Activated CD4-positive, alpha-beta T cell treated with anti-CD3 and anti-CD28 coated beads for 36 hours (primary cell): Measurements from ENCODE around the gene KIF26B. TPM values are rescaled to one million over a fixed set of nuclear protein-coding genes. Genes with fewer than 3 reads are reported as not detected.
A peak's percentile ranks its signal among the peaks of the same experiment; 100 is the strongest.
"Not testable (repeated sequence)": the region's sequence is repeated elsewhere in the genome, so short reads cannot be mapped to it uniquely, and the experiment has no call there.

ENCODE experiments used
- ATAC-seq: fragments of 200-7000 bp; cut with Tn5 transposase; one replicate; pipeline ENCODE4 v1.10.0; 2021; ENCODE audit warnings: mild to moderate bottlenecking, moderate library complexity
- CTCF ChIA-PET: fragments of 350-600 bp; sonication (Branson Sonifier 250); formaldehyde crosslinking; loops from one replicate; lab custom pipeline; 2021; ENCODE audit warnings: antibody characterized with exemption; lab: Charles Lee
- POLR2A ChIA-PET: fragments of 350-600 bp; sonication (Branson Sonifier 250); formaldehyde crosslinking; loops from one replicate; lab custom pipeline; 2021; ENCODE audit warnings: antibody characterized with exemption, inconsistent platforms; lab: Charles Lee
- DNase-seq: peaks from one replicate; pipeline ENCODE4 v3.0.0-alpha.2; 2020
- H3K27ac Mint-ChIP-seq: one replicate; pipeline ENCODE4 v1.8.0; 2021; ENCODE audit warnings: mixed read lengths
- H3K27me3 Mint-ChIP-seq: one replicate; pipeline ENCODE4 v1.8.0; 2021; ENCODE audit warnings: mixed read lengths
- H3K36me3 Mint-ChIP-seq: one replicate; pipeline ENCODE4 v1.8.0; 2021; ENCODE audit warnings: low read depth, mixed read lengths
- H3K4me1 Mint-ChIP-seq: one replicate; pipeline ENCODE4 v1.8.0; 2021; ENCODE audit warnings: mixed read lengths
- H3K4me3 Mint-ChIP-seq: one replicate; pipeline ENCODE4 v1.8.0; 2021; ENCODE audit warnings: mild to moderate bottlenecking, moderate library complexity, mixed read lengths
- H3K9me3 Mint-ChIP-seq: one replicate; pipeline ENCODE4 v1.8.0; 2021; ENCODE audit warnings: low read depth, mixed read lengths
- intact Hi-C, 2 experiments: fragments of 100-400 bp; cut with DNase I in 1 of 2; cut with micrococcal nuclease in 1 of 2; formaldehyde crosslinking; loops; one replicate each; pipeline versions ENCODE4 v1.14.2 to v1.15.1; 2022 to 2024; cut with DNase I, micrococcal nuclease
- total RNA-seq, 2 experiments: library from RNA; stranded (reverse); gene quantifications; one replicate each; pipeline ENCODE4 v1.2.3, GENCODE V29; 2021

The KIF26B gene
- total RNA-seq, 2 experiments from 2014 or later: 0.16 to 0.23 TPM

DNA sequence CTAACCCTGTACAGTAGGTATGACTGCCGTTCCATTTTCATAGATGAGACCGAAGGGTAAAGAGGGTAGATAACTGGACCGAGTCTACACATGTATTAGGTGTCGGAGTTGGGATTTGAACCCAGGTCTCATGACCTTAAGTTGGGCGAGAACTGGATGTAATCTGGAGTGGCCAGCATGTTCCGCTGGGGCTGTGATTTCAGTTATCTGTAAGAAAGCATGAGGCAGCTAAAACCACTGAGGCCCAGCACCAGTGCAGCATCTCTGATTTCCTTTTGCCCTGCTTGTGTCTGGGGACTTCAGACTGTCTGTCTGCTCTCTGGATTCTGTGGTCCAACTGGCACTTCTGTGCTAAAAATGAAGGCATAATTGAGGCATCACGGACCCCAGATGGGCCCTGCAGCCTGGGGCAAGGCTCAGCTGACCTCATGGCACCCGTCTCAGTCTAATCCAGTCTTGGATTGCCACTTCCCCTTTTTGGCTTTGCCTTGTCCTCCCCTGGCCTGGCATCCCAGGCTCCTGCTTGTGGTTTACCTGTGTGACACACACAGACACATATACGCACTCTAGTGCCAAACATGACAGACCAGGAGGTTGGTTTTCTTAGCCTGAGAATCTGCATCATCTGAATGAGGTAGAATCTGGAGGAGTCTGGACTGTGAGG lies 180.2 kb downstream of the KIF26B start:
- peaks cover 15% of the 10 kb centered on the region for H3K27me3 Mint-ChIP-seq
- ChIA-PET CTCF (no interaction called here), POLR2A (no interaction called here)
- H3K4me3 Mint-ChIP-seq: no peak overlapping the region
- H3K36me3 Mint-ChIP-seq: no peaks in the 10 kb centered on the region
- H3K9me3 Mint-ChIP-seq: peaks cover 2% of the 10 kb centered on the region
- DNase-seq: no peak
- H3K4me1 Mint-ChIP-seq: peaks cover 27% of the 10 kb centered on the region
- intact Hi-C loops: loop anchor here in 1 of 2 experiments (10.0 kb wide), 1 partner anchor 180 kb away; the partner anchor contains the start of gene KIF26B
- no peak for ATAC-seq
- no peak overlapping the region for H3K27ac Mint-ChIP-seq

- H3K4me1 Mint-ChIP-seq: peaks cover 27% of the 10 kb centered on the region
- CTCF ChIA-PET, H3K36me3 Mint-ChIP-seq, POLR2A ChIA-PET, DNase-seq, H3K27ac Mint-ChIP-seq, ATAC-seq, H3K9me3 Mint-ChIP-seq, H3K4me3 Mint-ChIP-seq: not testable (repeated sequence)
- intact Hi-C loops: loop anchor here in 1 of 2 experiments (10.0 kb wide), 1 partner anchor 181 kb away; the partner anchor contains the start of gene KIF26B
- H3K27me3 Mint-ChIP-seq: peaks cover 15% of the 10 kb centered on the region
Measured at GRCh38 chr1:245335684-245336083, 180.9 kb downstream of the KIF26B start.

GRCh38 chr1:245336149-245336983 lies 181.6 kb downstream of the KIF26B start:
- POLR2A ChIA-PET: no interaction called here
- Mint-ChIP-seq H3K27me3 (peaks cover 15% of the 10 kb centered on the region), H3K4me1 (peaks cover 27% of the 10 kb centered on the region), H3K4me3 (no peak overlapping the region), H3K9me3 (peaks cover 2% of the 10 kb centered on the region), H3K27ac (no peak overlapping the region), H3K36me3 (no peaks in the 10 kb centered on the region)
- CTCF ChIA-PET: no interaction called here
- ATAC-seq (no peak), DNase-seq (peak; percentile 22)
- intact Hi-C loops: loop anchor here in 1 of 2 experiments (10.0 kb wide), 1 partner anchor 182 kb away; the partner anchor contains the start of gene KIF26B

DNA sequence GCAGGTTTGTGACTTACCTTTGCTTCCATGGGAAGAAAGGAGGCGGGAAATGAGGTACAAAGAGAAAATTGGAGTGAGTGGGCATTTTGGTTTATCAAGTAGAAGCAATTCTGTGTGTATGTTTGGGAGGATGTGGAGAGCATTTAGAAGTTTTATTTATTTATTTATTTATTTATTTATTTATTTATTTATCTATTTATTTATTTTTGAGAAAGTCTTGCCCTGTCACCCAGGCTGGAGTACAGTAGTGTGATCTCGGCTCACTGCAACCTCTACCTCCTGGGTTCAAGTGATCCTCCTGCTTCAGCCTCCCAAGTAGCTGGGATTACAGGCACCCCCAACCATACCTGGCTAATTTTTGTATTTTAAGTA lies 182.2 kb downstream of the KIF26B start:
- H3K4me1 Mint-ChIP-seq: peaks cover 25% of the 10 kb centered on the region
- H3K27me3 Mint-ChIP-seq: peaks cover 15% of the 10 kb centered on the region
- H3K4me3 Mint-ChIP-seq, H3K27ac Mint-ChIP-seq, POLR2A ChIA-PET, DNase-seq, CTCF ChIA-PET, ATAC-seq, H3K36me3 Mint-ChIP-seq, H3K9me3 Mint-ChIP-seq: not testable (repeated sequence)
- intact Hi-C loops: loop anchor here in 1 of 2 experiments (10.0 kb wide), 1 partner anchor 182 kb away; the partner anchor contains the start of gene KIF26B

DNA sequence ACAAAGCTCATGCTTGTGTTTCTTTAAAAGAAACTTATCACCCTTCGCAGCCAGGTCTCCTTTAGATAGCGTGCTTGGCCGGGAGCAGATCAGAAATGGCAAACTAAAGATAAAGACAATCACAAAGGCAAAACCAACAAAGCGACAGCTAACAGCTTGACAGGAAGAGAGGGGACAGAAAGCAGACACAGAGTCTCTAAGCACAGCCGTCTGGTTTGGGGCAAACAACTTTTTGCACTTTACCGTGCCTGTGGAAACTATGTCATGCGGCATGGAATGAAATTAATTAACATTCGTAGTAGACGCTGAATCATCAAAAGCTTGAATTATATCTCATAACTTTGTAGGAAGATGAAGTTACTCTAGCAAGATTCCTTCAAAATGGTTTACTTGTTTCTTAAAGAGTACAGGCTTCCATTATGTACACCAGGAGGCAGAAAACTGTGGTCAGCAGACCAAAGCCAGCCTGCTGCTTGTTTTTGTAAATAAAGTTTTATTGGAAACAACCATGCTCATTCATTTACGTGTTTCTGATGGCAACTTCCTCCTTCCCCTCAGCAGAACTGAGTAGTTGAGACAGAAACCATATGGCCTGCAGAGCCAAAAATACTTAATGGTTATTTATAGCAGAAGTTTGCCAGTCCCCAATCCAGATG lies 183.2 kb downstream of the KIF26B start:
- intact Hi-C loops: loop anchor here in 1 of 2 experiments (10.0 kb wide), 1 partner anchor 183 kb away; the partner anchor contains the start of gene KIF26B
- ChIA-PET CTCF (interaction anchor here (0.9 kb wide), 1 partner anchor 10 kb away, joined by 3 read pairs; no protein-coding TSS in a partner anchor), POLR2A (no interaction called here)
- Mint-ChIP-seq H3K4me3 (no peak overlapping the region), H3K27ac (no peak overlapping the region), H3K9me3 (peaks cover 2% of the 10 kb centered on the region), H3K4me1 (peaks cover 16% of the 10 kb centered on the region), H3K36me3 (no peaks in the 10 kb centered on the region), H3K27me3 (peaks cover 15% of the 10 kb centered on the region)
- ATAC-seq (peak; percentile 60), DNase-seq (no peak)

DNA sequence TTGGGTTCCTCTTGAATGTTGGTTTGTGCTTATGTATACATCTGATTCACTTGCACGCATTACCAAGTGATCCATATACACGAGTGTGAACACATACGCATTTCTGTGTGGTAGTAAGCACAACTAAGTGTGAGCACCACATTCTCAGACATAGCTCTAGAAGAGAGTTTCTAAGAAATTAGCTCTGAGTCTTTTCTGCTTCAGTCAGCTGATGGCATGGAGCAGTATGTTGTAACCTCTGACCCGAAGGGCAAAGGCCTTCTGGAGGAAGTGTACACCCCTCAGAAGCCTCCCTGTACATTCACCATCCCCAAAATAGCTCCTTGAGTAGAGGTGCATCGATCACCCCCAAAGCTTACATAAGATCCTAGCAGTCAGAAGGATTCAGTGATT lies 183.7 kb downstream of the KIF26B start:
- ATAC-seq (no peak), DNase-seq (no peak)
- Mint-ChIP-seq H3K9me3 (no peaks in the 10 kb centered on the region), H3K27me3 (peaks cover 15% of the 10 kb centered on the region), H3K4me1 (peaks cover 13% of the 10 kb centered on the region), H3K4me3 (no peak overlapping the region), H3K36me3 (no peaks in the 10 kb centered on the region), H3K27ac (no peak overlapping the region)
- intact Hi-C loops: loop anchor here in 1 of 2 experiments (10.0 kb wide), 1 partner anchor 184 kb away; the partner anchor contains the start of gene KIF26B
- ChIA-PET POLR2A (no interaction called here), CTCF (interaction anchor here (0.9 kb wide), 1 partner anchor 9 kb away, joined by 3 read pairs; no protein-coding TSS in a partner anchor)

DNA sequence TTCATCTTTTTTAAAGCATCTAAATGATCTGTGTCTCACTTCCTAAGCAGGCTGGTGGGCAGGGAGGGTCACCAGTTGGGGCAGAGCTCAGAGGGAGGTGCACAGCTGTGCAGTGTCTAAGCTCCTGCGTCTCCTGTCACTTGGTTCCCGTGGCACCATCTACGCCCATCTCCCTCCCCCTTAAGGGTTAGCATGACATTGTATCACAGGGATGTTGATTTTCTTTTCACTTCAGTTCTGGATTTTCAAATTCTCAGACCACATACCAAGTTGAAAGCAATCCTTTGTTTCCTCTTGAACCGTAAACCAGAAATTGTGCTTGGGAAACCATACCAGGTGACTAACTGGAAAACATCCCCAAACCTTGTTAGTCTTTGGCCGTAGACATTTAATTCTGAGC lies 187.0 kb downstream of the KIF26B start:
- intact Hi-C loops: no loop called here
- CTCF ChIA-PET: no interaction called here
- DNase-seq: no peak
- H3K27me3 Mint-ChIP-seq: peaks cover 7% of the 10 kb centered on the region
- H3K9me3 Mint-ChIP-seq: no peaks in the 10 kb centered on the region
- peaks cover 7% of the 10 kb centered on the region for H3K4me1 Mint-ChIP-seq
- POLR2A ChIA-PET: no interaction called here
- ATAC-seq: no peak
- H3K4me3 Mint-ChIP-seq: no peak overlapping the region
- H3K27ac Mint-ChIP-seq: no peak overlapping the region
- no peaks in the 10 kb centered on the region for H3K36me3 Mint-ChIP-seq

- no peak overlapping the region for H3K4me3 Mint-ChIP-seq
- ATAC-seq (no peak), DNase-seq (no peak)
- H3K9me3 Mint-ChIP-seq: no peaks in the 10 kb centered on the region
- POLR2A ChIA-PET: no interaction called here
- no peaks in the 10 kb centered on the region for H3K36me3 Mint-ChIP-seq
- no peaks in the 10 kb centered on the region for H3K4me1 Mint-ChIP-seq
- H3K27ac Mint-ChIP-seq: no peak overlapping the region
- CTCF ChIA-PET: no interaction called here
- intact Hi-C loops: no loop called here
- H3K27me3 Mint-ChIP-seq: peaks cover 11% of the 10 kb centered on the region
Measured at GRCh38 chr1:245345191-245345884, 190.6 kb downstream of the KIF26B start.

DNA sequence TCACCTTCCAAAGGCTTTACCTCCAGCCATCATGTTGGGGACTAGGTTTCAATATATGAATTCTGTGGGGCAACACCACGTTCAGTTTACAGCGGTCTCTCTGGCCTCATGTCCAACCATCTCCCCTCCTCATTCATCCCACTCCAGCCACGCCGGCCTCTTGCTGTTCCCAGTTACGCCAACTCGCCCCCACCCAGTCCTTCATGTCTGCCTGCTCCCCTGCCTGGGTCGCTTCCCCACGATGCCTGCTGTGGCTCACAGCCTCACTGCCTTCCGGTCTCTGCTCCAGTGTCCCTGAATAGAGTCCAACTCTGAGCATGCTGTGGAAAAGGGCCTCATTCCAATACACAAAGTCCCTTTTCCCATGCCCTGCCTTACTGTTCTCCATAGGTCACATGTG lies 193.8 kb downstream of the KIF26B start:
- no peaks in the 10 kb centered on the region for H3K4me1 Mint-ChIP-seq
- DNase-seq (no peak), ATAC-seq (no peak)
- H3K9me3 Mint-ChIP-seq: no peaks in the 10 kb centered on the region
- peaks cover 16% of the 10 kb centered on the region for H3K27me3 Mint-ChIP-seq
- H3K27ac Mint-ChIP-seq: no peak overlapping the region
- intact Hi-C loops: no loop called here
- ChIA-PET CTCF (interaction anchor here (1.1 kb wide), 1 partner anchor 10 kb away, joined by 3 read pairs; no protein-coding TSS in a partner anchor), POLR2A (no interaction called here)
- H3K36me3 Mint-ChIP-seq: no peaks in the 10 kb centered on the region
- H3K4me3 Mint-ChIP-seq: no peak overlapping the region

- intact Hi-C loops: no loop called here
- Mint-ChIP-seq H3K27ac (no peak overlapping the region), H3K4me3 (no peak overlapping the region), H3K36me3 (no peaks in the 10 kb centered on the region), H3K9me3 (no peaks in the 10 kb centered on the region), H3K27me3 (peaks cover 10% of the 10 kb centered on the region), H3K4me1 (peaks cover 2% of the 10 kb centered on the region)
- ChIA-PET POLR2A (no interaction called here), CTCF (no interaction called here)
- DNase-seq: no peak
- ATAC-seq: no peak
Measured at GRCh38 chr1:245353411-245353810, 198.6 kb downstream of the KIF26B start.
